HCT116 (cell line): ENCODE measurements around the gene SLC25A17. TPM values are rescaled to one million over a fixed set of nuclear protein-coding genes. Genes with fewer than 3 reads are reported as not detected.

Experiments used
- ATAC-seq: fragments of 200-7000 bp; cut with Tn5 transposase; 2 replicates; pipeline ENCODE4 v1.9.1; 2020; ENCODE audit warnings: mild to moderate bottlenecking, moderate library complexity
- BruUV-seq: library from RNA; stranded (reverse); fragments of 400-500 nt; replicated peaks from 2 replicates; lab custom pipeline; 2021; lab: Mats Ljungman, UMichigan
- CTCF ChIA-PET: fragments of 300-600 bp; sonication (Branson Sonifier 250); formaldehyde crosslinking; loops from one replicate; lab custom pipeline; 2021; ENCODE audit warnings: antibody characterized with exemption; lab: Charles Lee
- POLR2A ChIA-PET: fragments of 300-600, 350-600 bp; sonication (Branson Sonifier 250); formaldehyde crosslinking; loops from one replicate; lab custom pipeline; 2021; ENCODE audit warnings: antibody characterized with exemption; lab: Charles Lee
- RAD21 ChIA-PET, 2 experiments: fragments of 300-600 bp; sonication (Branson Sonifier 250); formaldehyde crosslinking; loops; one replicate each; lab custom pipeline; 2023; ENCODE audit warnings: low total read pairs in 2 of 2; ENCODE audit not compliant: uncharacterized antibody in 2 of 2, unreplicated experiment in 2 of 2, low non-redundant PET in 1 of 2; lab: Charles Lee
- DNase-seq: peaks from one replicate; pipeline ENCODE4 v3.0.0-alpha.2; 2010; ENCODE audit warnings: low read depth, low spot score
- H2AFZ ChIP-seq: fragments of 200-600 bp; shearing (Covaris generic), sonication (generic); 2 replicates; pipeline ENCODE4 v1.6.1; 2017; ENCODE audit warnings: low read depth, mixed run types, mixed read lengths, antibody characterized with exemption, low read length; ENCODE audit not compliant: poor library complexity, severe bottlenecking
- H3K27ac ChIP-seq: 2 replicates; pipeline ENCODE4 v1.5.1; 2012; ENCODE audit warnings: low read depth, low read length
- H3K27me3 ChIP-seq: fragments of 200-600 bp; sonication (generic); 2 replicates; pipeline ENCODE4 v1.6.1; 2016; ENCODE audit warnings: mixed run types, low read length, mixed read lengths; ENCODE audit not compliant: insufficient read depth
- H3K36me3 ChIP-seq, 2 experiments: fragments of 200-500 bp in 1 of 2; fragments of 200-600 bp in 1 of 2; sonication (Bioruptor generic) in 1 of 2; sonication (generic) in 1 of 2; 2 replicates each; pipeline versions ENCODE4 v1.5.1 to v1.6.1; 2014 to 2016; ENCODE audit warnings: low read length in 2 of 2, inconsistent platforms in 1 of 2, mixed read lengths in 1 of 2, mixed run types in 1 of 2; ENCODE audit not compliant: insufficient read depth in 2 of 2, control insufficient read depth in 1 of 2
- H3K4me1 ChIP-seq, 2 experiments: fragments of 200-600 bp in 1 of 2; sonication (generic) in 1 of 2; 2 replicates each; pipeline versions ENCODE4 v1.5.1 to v1.6.1; 2012 to 2017; ENCODE audit warnings: low read length in 2 of 2, inconsistent platforms in 1 of 2, mild to moderate bottlenecking in 1 of 2, mixed read lengths in 1 of 2, mixed run types in 1 of 2, moderate library complexity in 1 of 2; ENCODE audit not compliant: insufficient read depth in 2 of 2, control insufficient read depth in 1 of 2
- H3K4me2 ChIP-seq: fragments of 200-600 bp; sonication (generic); 2 replicates; pipeline ENCODE4 v1.6.1; 2017; ENCODE audit warnings: mixed run types, low read length, mixed read lengths
- H3K4me3 ChIP-seq, 2 experiments: fragments of 200-600 bp in 1 of 2; sonication (generic) in 1 of 2; replicated peaks in 1 of 2; 2 replicates each; pipeline ENCODE4 v1.5.1; 2011 to 2016; ENCODE audit warnings: low read length in 2 of 2, control low read depth in 1 of 2, low read depth in 1 of 2, mild to moderate bottlenecking in 1 of 2, mixed read lengths in 1 of 2, mixed run types in 1 of 2
- H3K79me2 ChIP-seq: fragments of 200-600 bp; sonication (generic); 2 replicates; pipeline ENCODE4 v1.6.1; 2017; ENCODE audit warnings: mild to moderate bottlenecking, mixed run types, low read length, moderate library complexity, mixed read lengths; ENCODE audit not compliant: insufficient read depth
- H3K9ac ChIP-seq: fragments of 200-600 bp; sonication (generic); 2 replicates; pipeline ENCODE4 v1.6.1; 2016; ENCODE audit warnings: low read length, mixed read lengths
- H3K9me2 ChIP-seq: fragments of 200-600 bp; sonication (generic), shearing (Covaris generic); 2 replicates; pipeline ENCODE4 v1.6.1; 2017; ENCODE audit warnings: mixed run types, mild to moderate bottlenecking, moderate library complexity; ENCODE audit not compliant: insufficient read depth
- H3K9me3 ChIP-seq, 2 experiments: fragments of 200-500 bp in 1 of 2; fragments of 200-600 bp in 1 of 2; sonication (Bioruptor generic) in 1 of 2; sonication (generic) in 1 of 2; 2 replicates each; pipeline ENCODE4 v1.6.1; 2014 to 2017; ENCODE audit warnings: low read length in 2 of 2, mixed read lengths in 2 of 2, inconsistent platforms in 1 of 2, low read depth in 1 of 2, mild to moderate bottlenecking in 1 of 2, mixed run types in 1 of 2, moderate library complexity in 1 of 2; ENCODE audit not compliant: control insufficient read depth in 1 of 2, insufficient read depth in 1 of 2
- H4K20me1 ChIP-seq: fragments of 200-600 bp; sonication (generic), shearing (Covaris generic); 2 replicates; pipeline ENCODE4 v1.6.1; 2017; ENCODE audit warnings: mixed run types, mild to moderate bottlenecking, moderate library complexity; ENCODE audit not compliant: insufficient read depth
- CTCF ChIP-seq, 3 experiments: fragments of 200-600 bp in 1 of 3; sonication (generic) in 1 of 3; IDR thresholded peaks in 2 of 3; conservative IDR thresholded peaks in 1 of 3; 2 replicates each; pipeline ENCODE4 v1.5.1; 2012 to 2017; ENCODE audit warnings: low read depth in 2 of 3, low read length in 2 of 3, antibody characterized with exemption in 1 of 3, borderline replicate concordance in 1 of 3, control low read depth in 1 of 3, mild to moderate bottlenecking in 1 of 3, mixed read lengths in 1 of 3, mixed run types in 1 of 3, moderate library complexity in 1 of 3; ENCODE audit not compliant: insufficient read depth in 1 of 3
- EGR1 ChIP-seq: IDR thresholded peaks from 2 replicates; pipeline ENCODE4 v1.6.1; 2012; ENCODE audit warnings: low read depth
- ELF1 ChIP-seq: IDR thresholded peaks from 2 replicates; pipeline ENCODE4 v1.6.1; 2012; ENCODE audit warnings: low read depth, borderline replicate concordance
- EZH2 ChIP-seq: fragments of 200-600 bp; sonication (generic); IDR thresholded peaks from 2 replicates; pipeline ENCODE4 v1.6.1; 2017; ENCODE audit warnings: antibody characterized with exemption, mixed run types
- JUND ChIP-seq: IDR thresholded peaks from 2 replicates; pipeline ENCODE4 v1.6.1; 2012
- POLR2A ChIP-seq: IDR thresholded peaks from 2 replicates; pipeline ENCODE4 v1.7.0; 2011; ENCODE audit warnings: borderline replicate concordance; ENCODE audit not compliant: insufficient read depth, insufficient read length; ENCODE audit errors: extremely low read depth
- POLR2AphosphoS5 ChIP-seq: IDR thresholded peaks from 2 replicates; pipeline ENCODE4 v1.6.1; 2011; ENCODE audit warnings: mild to moderate bottlenecking, low read depth, low read length, moderate library complexity
- REST ChIP-seq: IDR thresholded peaks from 2 replicates; pipeline ENCODE4 v1.6.1; 2012; ENCODE audit warnings: low read depth
- SRF ChIP-seq: IDR thresholded peaks from 2 replicates; pipeline ENCODE4 v1.6.1; 2012; ENCODE audit warnings: low read depth
- TCF7L2 ChIP-seq: IDR thresholded peaks from 2 replicates; pipeline ENCODE4 v1.7.0; 2011; ENCODE audit warnings: borderline replicate concordance, inconsistent platforms; ENCODE audit not compliant: insufficient read depth, insufficient read length; ENCODE audit errors: extremely low read depth
- YY1 ChIP-seq: IDR thresholded peaks from 2 replicates; pipeline ENCODE4 v1.6.1; 2011; ENCODE audit warnings: low read length, low read depth, moderate library complexity, mild to moderate bottlenecking; ENCODE audit not compliant: insufficient replicate concordance; ENCODE audit errors: extremely low read depth
- ZNF274 ChIP-seq: fragments of 200-500 bp; sonication (Bioruptor generic); IDR thresholded peaks from 2 replicates; pipeline ENCODE4 v1.6.1; 2014; ENCODE audit warnings: mild to moderate bottlenecking, low read depth, low read length, inconsistent platforms
- intact Hi-C: fragments of 100-400 bp; cut with micrococcal nuclease; formaldehyde crosslinking; loops from 2 replicates; pipeline ENCODE4 v1.10.0; 2022
- total RNA-seq: library from RNA; stranded (reverse); gene quantifications from one replicate; pipeline ENCODE4 v1.2.1, GENCODE V29; 2021; ENCODE audit not compliant: unreplicated experiment
- TF ChIP-seq, protein P1 (sequence below): IDR thresholded peaks from 2 replicates; pipeline ENCODE4 v1.6.1; 2012

The SLC25A17 gene
- total RNA-seq, 1 experiment from 2014 or later = 16.6 TPM

GRCh38 chr22:40748388-40749355 lies 70.5 kb downstream of the SLC25A17 start (continued):
- TF ChIP-seq SRF = no peak
- TF ChIP-seq EZH2 = no peak
- no peak for TF ChIP-seq JUND
- TF ChIP-seq CTCF (IDR thresholded peaks at IDR 0.05 in 2 of 3, conservative IDR thresholded peaks at IDR 0.05 in 1 of 3; ENCODE audit: borderline replicate concordance in 1 of 3, insufficient read depth in 1 of 3, low read depth in 2 of 3, low read length in 2 of 3) = no peak
- TF ChIP-seq, protein P1, sequence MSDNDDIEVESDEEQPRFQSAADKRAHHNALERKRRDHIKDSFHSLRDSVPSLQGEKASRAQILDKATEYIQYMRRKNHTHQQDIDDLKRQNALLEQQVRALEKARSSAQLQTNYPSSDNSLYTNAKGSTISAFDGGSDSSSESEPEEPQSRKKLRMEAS = no peak

DNA sequence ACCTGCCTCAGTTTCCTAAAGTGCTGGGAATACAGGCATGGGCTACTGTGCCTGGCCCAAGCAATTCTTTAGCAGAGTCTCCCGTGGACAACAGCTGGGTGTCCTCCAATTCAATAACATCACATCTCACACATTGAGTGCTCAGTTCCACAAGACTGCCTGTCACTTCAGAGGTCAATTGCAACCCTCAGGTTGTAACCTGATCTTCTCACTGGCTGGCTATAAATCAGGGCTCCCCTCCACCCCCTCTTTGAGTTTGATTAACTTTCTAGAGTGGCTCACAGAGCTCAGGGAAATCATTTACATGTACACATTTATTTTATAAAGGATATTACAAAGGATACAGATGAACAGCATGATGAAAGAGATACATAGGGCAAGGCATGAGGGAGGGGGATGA lies 71.8 kb downstream of the SLC25A17 start:
- no TSS peak for BruUV-seq
- Histone ChIP-seq H3K4me2 (no peak overlapping the region), H3K9me3 (peaks cover 0 to 5% of the 10 kb centered on the region in 2 experiments; a peak in 1 of 4 replicates), H2AFZ (no peak overlapping the region), H3K4me1 (peaks cover 0 to 4% of the 10 kb centered on the region in 2 experiments; a peak in 1 of 4 replicates), H3K79me2 (no peaks in the 10 kb centered on the region), H3K9me2 (no peaks in the 10 kb centered on the region), H3K36me3 (no peaks in the 10 kb centered on the region), H3K27ac (no peak overlapping the region), H3K27me3 (no peaks in the 10 kb centered on the region), H4K20me1 (no peaks in the 10 kb centered on the region), H3K4me3 (no peak overlapping the region), H3K9ac (no peak overlapping the region)
- DNase-seq = no peak
- no peak for ATAC-seq
- intact Hi-C loops = no loop called here
- ChIA-PET CTCF (interaction anchor here (1.6 kb wide), 1 partner anchor 13 kb away, joined by 6 read pairs; no protein-coding TSS in a partner anchor), POLR2A (no interaction called here), RAD21 (no interaction called here)
- TF ChIP-seq POLR2A (no peak), POLR2AphosphoS5 (no peak), SRF (no peak), YY1 (no peak), REST (no peak), ZNF274 (no peak), TCF7L2 (no peak), EGR1 (no peak), ELF1 (no peak), CTCF (IDR thresholded peaks at IDR 0.05 in 2 of 3, conservative IDR thresholded peaks at IDR 0.05 in 1 of 3; ENCODE audit: borderline replicate concordance in 1 of 3, insufficient read depth in 1 of 3, low read depth in 2 of 3, low read length in 2 of 3) (no peak)
